IPS-20b (cell line): Measurements from ENCODE around the gene E2F3.

Source experiments
- H3K27ac ChIP-seq: one replicate; pipeline ENCODE4 v1.5.1; 2013; ENCODE audit warnings: low read length
- H3K27me3 ChIP-seq: 2 replicates; pipeline ENCODE4 v1.6.1; 2013; ENCODE audit warnings: mild to moderate bottlenecking, low read length, inconsistent platforms; ENCODE audit not compliant: insufficient read depth
- H3K36me3 ChIP-seq: 2 replicates; pipeline ENCODE4 v1.6.1; 2013; ENCODE audit warnings: low read depth, mild to moderate bottlenecking, inconsistent platforms, low read length, moderate library complexity; ENCODE audit not compliant: insufficient read depth
- H3K4me1 ChIP-seq: 2 replicates; pipeline ENCODE4 v1.6.1; 2013; ENCODE audit warnings: mild to moderate bottlenecking, control low read depth, inconsistent platforms, low read length, moderate library complexity; ENCODE audit not compliant: insufficient read depth
- H3K4me3 ChIP-seq: 2 replicates; pipeline ENCODE4 v1.5.1; 2013; ENCODE audit warnings: mild to moderate bottlenecking, low read length, inconsistent platforms
- H3K9ac ChIP-seq: 2 replicates; pipeline ENCODE4 v1.6.1; 2013; ENCODE audit warnings: low read depth, mild to moderate bottlenecking, inconsistent platforms, low read length, moderate library complexity
- H3K9me3 ChIP-seq: 2 replicates; pipeline ENCODE4 v1.6.1; 2013; ENCODE audit warnings: mild to moderate bottlenecking, low read depth, low read length, inconsistent platforms; ENCODE audit not compliant: insufficient read depth

E2F3 gene

GRCh38 chr6:20401205-20402091 is at the start of gene E2F3:
TSS of gene E2F3 (plus strand) at chr6:20401879. CDS start at chr6:20402233, 354 bp downstream.
- no peaks in the 10 kb centered on the region for H3K9me3 ChIP-seq
- peaks cover 7% of the 10 kb centered on the region for H3K36me3 ChIP-seq
- H3K4me1 ChIP-seq: no peaks in the 10 kb centered on the region
- peak within 1 kb of the TSS; percentile 97 for H3K4me3 ChIP-seq
- no peaks in the 10 kb centered on the region for H3K27me3 ChIP-seq
- H3K9ac ChIP-seq: peak within 1 kb of the TSS; percentile 99
- peak within 1 kb of the TSS; percentile 91 for H3K27ac ChIP-seq

DNA sequence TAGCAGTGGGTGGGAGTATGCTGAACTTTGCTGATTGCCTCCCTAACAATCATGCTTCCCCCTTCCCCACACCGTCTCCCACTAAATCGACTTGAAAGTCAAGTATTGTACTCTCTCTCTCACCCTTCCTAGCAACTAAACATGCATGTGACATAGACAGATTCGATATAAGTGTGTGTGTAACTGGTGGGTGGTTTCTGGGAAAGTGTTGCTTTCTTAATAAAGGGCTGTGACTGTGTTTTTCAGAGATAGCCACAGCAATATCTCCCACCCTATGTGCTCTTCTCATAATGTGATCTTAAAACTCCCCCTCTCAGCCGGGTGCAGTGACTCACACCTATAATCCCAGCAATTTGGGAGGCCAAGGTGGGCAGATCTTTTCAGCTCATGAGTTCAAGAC is 49.3 kb upstream of the E2F3 start:
- Histone ChIP-seq H3K9ac (no peak overlapping the region), H3K9me3 (no peaks in the 10 kb centered on the region), H3K27me3 (no peaks in the 10 kb centered on the region), H3K27ac (no peak overlapping the region), H3K4me1 (no peaks in the 10 kb centered on the region), H3K36me3 (no peaks in the 10 kb centered on the region), H3K4me3 (no peak overlapping the region)

DNA sequence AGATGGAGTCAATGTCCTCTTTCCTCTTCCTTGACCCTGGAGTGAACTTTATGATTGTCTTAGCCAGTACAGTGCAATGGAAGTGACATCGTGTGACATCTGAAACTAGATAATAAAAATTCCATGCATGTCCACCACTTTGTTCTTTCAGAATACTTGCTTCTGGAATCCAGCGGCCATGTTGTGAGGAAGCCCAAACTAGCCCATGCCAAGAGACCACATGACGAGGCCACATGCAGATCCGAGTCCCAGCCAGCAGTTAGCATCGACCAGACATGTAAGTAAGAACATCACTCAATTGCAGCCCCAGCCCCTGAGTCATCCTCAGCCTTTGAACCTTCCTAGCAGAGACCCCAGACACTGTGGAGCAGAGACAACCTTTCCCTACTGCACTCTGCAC is 48.5 kb upstream of the E2F3 start:
- no peaks in the 10 kb centered on the region for H3K27me3 ChIP-seq
- no peaks in the 10 kb centered on the region for H3K9me3 ChIP-seq
- H3K4me1 ChIP-seq: no peaks in the 10 kb centered on the region
- H3K36me3 ChIP-seq: no peaks in the 10 kb centered on the region
- H3K9ac ChIP-seq: no peak overlapping the region
- H3K27ac ChIP-seq: no peak overlapping the region
- H3K4me3 ChIP-seq: no peak overlapping the region

GRCh38 chr6:20354366-20354765 is 47.3 kb upstream of the E2F3 start:
- Histone ChIP-seq H3K4me1 (no peaks in the 10 kb centered on the region), H3K9ac (no peak overlapping the region), H3K36me3 (no peaks in the 10 kb centered on the region), H3K4me3 (no peak overlapping the region), H3K27ac (no peak overlapping the region), H3K27me3 (no peaks in the 10 kb centered on the region), H3K9me3 (no peaks in the 10 kb centered on the region)

DNA sequence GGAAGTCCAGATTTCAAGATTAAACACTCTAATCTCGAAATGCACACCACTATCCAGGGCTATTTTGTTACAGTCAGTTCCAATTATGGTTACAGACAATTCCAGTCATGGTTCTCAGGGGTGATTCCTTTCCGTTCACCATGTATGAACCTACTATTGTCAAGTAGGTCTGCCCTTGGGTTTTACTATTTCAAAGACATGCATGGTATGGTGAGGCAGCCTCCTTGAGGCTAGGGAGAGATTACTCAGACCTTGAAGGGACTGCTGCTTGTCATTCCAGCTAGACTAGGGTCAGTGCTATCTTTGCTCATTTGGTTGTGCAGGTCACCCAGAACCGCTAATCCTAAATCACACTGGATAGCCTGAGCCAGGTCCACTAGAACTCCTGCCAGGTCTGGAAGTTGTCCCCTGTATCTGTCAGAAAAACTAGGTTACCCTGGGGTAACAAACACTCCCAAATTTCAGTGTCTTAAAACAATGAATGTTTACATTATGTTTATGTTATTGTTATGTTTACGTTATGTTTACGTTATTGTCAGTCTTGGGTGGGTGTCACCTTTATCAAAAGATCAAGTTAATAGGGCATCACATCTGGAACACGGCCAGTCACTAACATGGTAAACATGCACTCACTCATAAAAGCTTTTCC is 41.1 kb upstream of the E2F3 start:
- no peaks in the 10 kb centered on the region for H3K4me1 ChIP-seq
- no peak overlapping the region for H3K9ac ChIP-seq
- no peak overlapping the region for H3K27ac ChIP-seq
- H3K27me3 ChIP-seq: no peaks in the 10 kb centered on the region
- H3K36me3 ChIP-seq: no peaks in the 10 kb centered on the region
- H3K4me3 ChIP-seq: no peak overlapping the region
- H3K9me3 ChIP-seq: no peaks in the 10 kb centered on the region

DNA sequence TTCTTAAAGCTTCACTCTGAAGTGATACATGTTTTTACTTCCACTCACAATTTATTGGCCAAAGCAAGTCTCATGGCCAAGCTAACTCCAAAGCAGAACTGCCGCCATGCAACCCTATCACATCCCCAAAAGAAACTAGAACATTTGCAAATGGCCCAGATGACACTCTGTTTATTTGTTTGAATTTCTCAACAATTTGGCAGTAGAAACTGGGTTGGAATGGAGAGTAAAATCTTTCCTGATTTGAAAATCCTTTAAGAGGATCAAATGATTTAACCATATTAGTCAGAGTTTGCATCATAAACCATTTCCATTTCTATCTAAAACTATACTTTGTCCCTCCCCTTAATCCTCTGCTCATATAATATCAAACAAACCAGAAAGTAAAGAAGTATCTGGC is 39.1 kb upstream of the E2F3 start:
- no peak overlapping the region for H3K27ac ChIP-seq
- no peaks in the 10 kb centered on the region for H3K36me3 ChIP-seq
- no peaks in the 10 kb centered on the region for H3K27me3 ChIP-seq
- no peak overlapping the region for H3K4me3 ChIP-seq
- H3K9me3 ChIP-seq: no peaks in the 10 kb centered on the region
- H3K4me1 ChIP-seq: no peaks in the 10 kb centered on the region
- no peak overlapping the region for H3K9ac ChIP-seq

DNA sequence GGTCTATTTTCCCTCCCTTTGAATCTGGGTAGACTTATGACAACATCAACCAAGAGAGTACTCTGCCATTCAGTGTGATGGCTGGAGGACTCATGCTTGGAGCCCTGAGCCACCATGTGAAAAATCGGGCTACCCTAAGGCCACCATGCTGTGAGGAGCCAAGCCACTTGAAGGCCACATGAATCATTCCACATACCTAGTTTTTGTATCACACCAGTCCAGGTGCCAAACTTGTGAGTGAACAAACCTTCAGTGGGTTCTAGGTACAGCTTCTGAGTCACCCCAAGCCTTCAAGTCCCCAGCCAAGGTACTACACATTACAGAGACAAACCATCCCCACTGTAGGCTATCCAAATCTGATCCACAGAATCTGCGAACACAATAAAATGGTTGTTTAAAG is 37.4 kb upstream of the E2F3 start:
- Histone ChIP-seq H3K9me3 (no peaks in the 10 kb centered on the region), H3K9ac (no peak overlapping the region), H3K27ac (no peak overlapping the region), H3K36me3 (no peaks in the 10 kb centered on the region), H3K4me3 (no peak overlapping the region), H3K4me1 (no peaks in the 10 kb centered on the region), H3K27me3 (no peaks in the 10 kb centered on the region)

DNA sequence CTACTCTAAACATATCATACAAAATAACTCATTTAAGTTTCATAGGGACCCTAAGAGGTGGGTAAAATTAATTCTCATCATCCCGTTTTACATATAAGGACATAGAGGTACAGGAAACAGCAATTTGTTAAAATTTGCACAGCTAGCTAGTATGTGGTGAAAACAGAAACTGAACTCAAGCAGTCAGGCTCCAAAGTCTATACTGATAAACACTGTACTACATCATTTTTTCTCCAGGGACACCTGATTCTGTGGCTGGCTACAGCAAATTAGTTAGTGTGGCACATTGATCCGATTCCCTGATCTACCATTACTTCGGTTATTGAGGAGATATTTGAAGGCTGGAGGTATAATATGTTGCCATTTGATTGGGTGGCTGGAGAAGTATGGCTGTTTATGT is 36.2 kb upstream of the E2F3 start:
- Histone ChIP-seq H3K4me3 (no peak overlapping the region), H3K9me3 (no peaks in the 10 kb centered on the region), H3K4me1 (no peaks in the 10 kb centered on the region), H3K36me3 (no peaks in the 10 kb centered on the region), H3K27ac (no peak overlapping the region), H3K27me3 (no peaks in the 10 kb centered on the region), H3K9ac (no peak overlapping the region)

DNA sequence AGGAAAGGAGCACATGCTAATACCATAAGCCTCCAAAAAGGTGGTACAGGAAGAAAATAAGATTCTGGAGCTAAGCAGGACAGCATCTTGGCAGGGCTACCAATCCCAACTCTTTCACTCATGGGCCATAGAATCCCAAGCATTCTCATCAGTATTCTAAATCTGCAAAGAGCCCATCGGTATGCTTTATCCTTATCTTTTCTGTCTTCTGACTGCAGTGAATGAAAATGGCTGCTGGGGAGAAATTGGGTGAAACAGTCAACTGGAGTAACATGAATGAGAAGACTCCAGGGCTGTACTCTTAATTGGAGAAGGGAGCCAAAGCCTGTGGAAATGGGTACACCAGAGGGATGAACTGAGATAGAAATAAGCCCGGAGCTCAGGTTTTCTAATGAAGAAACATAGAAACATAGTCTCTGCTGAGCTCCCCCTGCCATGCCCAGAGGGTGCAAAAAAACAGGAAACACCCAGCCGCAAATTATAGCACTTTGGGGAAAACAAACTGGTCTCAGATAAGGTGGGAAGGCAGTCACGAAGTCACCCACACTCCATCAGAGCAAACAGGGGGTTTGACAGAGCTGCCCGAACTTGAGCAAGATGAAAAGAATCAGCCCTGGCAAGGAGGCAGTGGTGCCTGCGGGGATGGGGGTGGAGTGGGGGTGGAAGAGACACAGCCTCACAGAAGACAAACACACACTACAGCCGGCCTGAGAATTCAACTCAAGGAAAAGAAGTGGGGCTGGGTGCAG is 35.4 kb upstream of the E2F3 start:
- Histone ChIP-seq H3K4me3 (no peak overlapping the region), H3K9ac (no peak overlapping the region), H3K4me1 (no peaks in the 10 kb centered on the region), H3K9me3 (no peaks in the 10 kb centered on the region), H3K27me3 (no peaks in the 10 kb centered on the region), H3K27ac (no peak overlapping the region), H3K36me3 (no peaks in the 10 kb centered on the region)

- Histone ChIP-seq H3K9me3 (no peaks in the 10 kb centered on the region), H3K4me1 (no peaks in the 10 kb centered on the region), H3K4me3 (no peak overlapping the region), H3K27ac (no peak overlapping the region), H3K9ac (no peak overlapping the region), H3K36me3 (no peaks in the 10 kb centered on the region), H3K27me3 (no peaks in the 10 kb centered on the region)
These were observed 33.8 kb upstream of the E2F3 start for GRCh38 chr6:20367743-20368485.

DNA sequence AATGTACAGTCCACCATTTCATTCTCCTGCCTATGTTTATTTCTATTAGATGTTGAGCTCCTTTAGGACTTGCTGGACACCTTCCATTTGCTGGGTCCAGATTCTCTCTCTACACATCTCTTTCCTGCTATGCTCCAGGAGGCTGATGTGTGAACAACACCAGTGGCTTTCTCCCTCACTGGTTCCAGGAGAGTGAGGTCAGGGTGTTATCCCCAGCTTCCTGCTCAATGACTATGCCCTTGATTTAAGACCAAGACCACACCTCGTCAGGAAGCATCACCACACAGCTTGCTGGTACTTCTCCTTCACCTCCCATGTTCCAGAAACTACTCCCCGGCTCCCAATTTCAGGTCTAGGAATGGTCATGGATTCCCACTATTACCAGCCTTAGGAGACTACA is 31.3 kb upstream of the E2F3 start:
- H3K4me3 ChIP-seq: no peak overlapping the region
- H3K27ac ChIP-seq: no peak overlapping the region
- H3K9ac ChIP-seq: no peak overlapping the region
- no peaks in the 10 kb centered on the region for H3K27me3 ChIP-seq
- H3K9me3 ChIP-seq: no peaks in the 10 kb centered on the region
- no peaks in the 10 kb centered on the region for H3K36me3 ChIP-seq
- H3K4me1 ChIP-seq: no peaks in the 10 kb centered on the region
